GM21825 (cell line): Measurements from ENCODE around the gene ADORA2A.

ENCODE experiments used
- ATAC-seq: cut with Tn5 transposase; IDR thresholded peaks from one replicate; pipeline ENCODE4 v1.9.1; 2021; ENCODE audit warnings: mild to moderate bottlenecking, moderate library complexity; ENCODE audit not compliant: unreplicated experiment

Gene ADORA2A

GRCh38 chr22:24427500-24428164 is at the start of gene ADORA2A:
TSS of gene ADORA2A (plus strand) at chr22:24427599. CDS start at chr22:24433405, 5,806 bp downstream.
- peak; percentile 43 for ATAC-seq

GRCh38 chr22:24379536-24379935 is 47.9 kb upstream of the ADORA2A start:
- no peak for ATAC-seq

- ATAC-seq = no peak
These were observed 47.0 kb upstream of the ADORA2A start for GRCh38 chr22:24380220-24380904.

- ATAC-seq = no peak
These were observed 46.5 kb upstream of the ADORA2A start for GRCh38 chr22:24380905-24381230.

GRCh38 chr22:24383061-24383460 is 44.3 kb upstream of the ADORA2A start:
- no peak for ATAC-seq

- ATAC-seq = no peak
These were observed 43.3 kb upstream of the ADORA2A start for GRCh38 chr22:24384131-24384530.

GRCh38 chr22:24386937-24387471 is 40.4 kb upstream of the ADORA2A start:
- ATAC-seq = no peak

- ATAC-seq = no peak
These were observed 37.7 kb upstream of the ADORA2A start for GRCh38 chr22:24389680-24390079.

- ATAC-seq = no peak
These were observed 37.2 kb upstream of the ADORA2A start for GRCh38 chr22:24390156-24390555.

- no peak for ATAC-seq
These were observed 36.8 kb upstream of the ADORA2A start for GRCh38 chr22:24390576-24390975.

GRCh38 chr22:24391836-24392217 is 35.6 kb upstream of the ADORA2A start:
- no peak for ATAC-seq

GRCh38 chr22:24392218-24392931 is 35.0 kb upstream of the ADORA2A start:
- no peak for ATAC-seq

- ATAC-seq = no peak
These were observed 34.3 kb upstream of the ADORA2A start for GRCh38 chr22:24393012-24393559.

- ATAC-seq = no peak
These were observed 33.6 kb upstream of the ADORA2A start for GRCh38 chr22:24393848-24394247.

GRCh38 chr22:24394254-24394653 is 33.1 kb upstream of the ADORA2A start:
- no peak for ATAC-seq

GRCh38 chr22:24398409-24398808 is 29.0 kb upstream of the ADORA2A start:
- ATAC-seq = no peak

GRCh38 chr22:24400034-24400725 is 27.2 kb upstream of the ADORA2A start:
- ATAC-seq = peak; percentile 13

GRCh38 chr22:24400726-24401596 is 26.4 kb upstream of the ADORA2A start:
- peak; percentile 38 for ATAC-seq

- no peak for ATAC-seq
These were observed 25.4 kb upstream of the ADORA2A start for GRCh38 chr22:24401931-24402367.
